AG09309 (cell line): ENCODE measurements around the gene THRA.
A peak's percentile ranks its signal among the peaks of the same experiment; 100 is the strongest.

Experiments
- DNase-seq: peaks from one replicate; pipeline ENCODE4 v3.0.0-alpha.2; 2010; ENCODE audit warnings: low read depth
- H3K4me3 ChIP-seq: 2 replicates; pipeline ENCODE4 v1.5.1; 2011; ENCODE audit warnings: mild to moderate bottlenecking, low read depth, low read length, moderate library complexity; ENCODE audit not compliant: control insufficient read depth
- TF ChIP-seq, protein P1 (sequence below): IDR thresholded peaks from 2 replicates; pipeline ENCODE4 v1.5.1; 2011; ENCODE audit warnings: mild to moderate bottlenecking, low read depth, low read length, inconsistent platforms; ENCODE audit not compliant: insufficient read depth, control insufficient read depth; ENCODE audit errors: missing control alignments

Gene THRA

DNA sequence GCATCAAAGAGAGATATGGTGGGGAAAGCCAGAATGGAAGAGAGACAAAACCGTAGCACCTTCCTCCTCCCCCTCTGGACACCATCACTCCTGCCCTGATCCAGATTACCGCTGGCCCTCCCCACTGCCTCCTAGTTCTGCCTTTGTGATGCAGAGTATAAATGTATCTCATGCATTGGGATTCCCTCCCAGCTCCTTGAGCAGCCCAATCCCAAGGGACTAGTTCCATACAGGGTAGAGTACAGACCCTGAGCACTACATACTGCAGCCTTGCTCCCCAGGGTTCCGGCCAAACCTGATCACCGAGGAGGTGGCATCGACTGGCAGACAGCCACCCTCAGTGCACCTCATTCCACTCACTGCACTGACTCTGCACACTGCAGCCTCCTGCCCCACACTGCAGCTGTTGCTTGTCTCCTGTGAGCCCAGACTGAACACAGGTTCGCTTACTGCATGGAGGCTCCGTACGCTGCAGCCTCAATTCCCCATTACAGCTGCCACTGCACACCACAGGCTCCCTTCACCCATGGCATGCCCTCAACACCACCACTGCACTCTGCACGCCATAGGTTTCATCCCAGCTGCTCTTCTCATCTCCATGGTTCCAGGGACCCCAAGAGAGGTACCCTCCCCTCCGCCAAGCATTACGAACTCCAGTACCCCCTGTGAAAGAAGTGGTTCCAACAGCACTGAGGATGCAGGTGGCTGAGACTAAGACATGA, 1.7 kb upstream of the THRA start:
- no peak for DNase-seq
- TF ChIP-seq, protein P1, sequence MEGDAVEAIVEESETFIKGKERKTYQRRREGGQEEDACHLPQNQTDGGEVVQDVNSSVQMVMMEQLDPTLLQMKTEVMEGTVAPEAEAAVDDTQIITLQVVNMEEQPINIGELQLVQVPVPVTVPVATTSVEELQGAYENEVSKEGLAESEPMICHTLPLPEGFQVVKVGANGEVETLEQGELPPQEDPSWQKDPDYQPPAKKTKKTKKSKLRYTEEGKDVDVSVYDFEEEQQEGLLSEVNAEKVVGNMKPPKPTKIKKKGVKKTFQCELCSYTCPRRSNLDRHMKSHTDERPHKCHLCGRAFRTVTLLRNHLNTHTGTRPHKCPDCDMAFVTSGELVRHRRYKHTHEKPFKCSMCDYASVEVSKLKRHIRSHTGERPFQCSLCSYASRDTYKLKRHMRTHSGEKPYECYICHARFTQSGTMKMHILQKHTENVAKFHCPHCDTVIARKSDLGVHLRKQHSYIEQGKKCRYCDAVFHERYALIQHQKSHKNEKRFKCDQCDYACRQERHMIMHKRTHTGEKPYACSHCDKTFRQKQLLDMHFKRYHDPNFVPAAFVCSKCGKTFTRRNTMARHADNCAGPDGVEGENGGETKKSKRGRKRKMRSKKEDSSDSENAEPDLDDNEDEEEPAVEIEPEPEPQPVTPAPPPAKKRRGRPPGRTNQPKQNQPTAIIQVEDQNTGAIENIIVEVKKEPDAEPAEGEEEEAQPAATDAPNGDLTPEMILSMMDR, result no peak
- H3K4me3 ChIP-seq, result no peak overlapping the region

DNA sequence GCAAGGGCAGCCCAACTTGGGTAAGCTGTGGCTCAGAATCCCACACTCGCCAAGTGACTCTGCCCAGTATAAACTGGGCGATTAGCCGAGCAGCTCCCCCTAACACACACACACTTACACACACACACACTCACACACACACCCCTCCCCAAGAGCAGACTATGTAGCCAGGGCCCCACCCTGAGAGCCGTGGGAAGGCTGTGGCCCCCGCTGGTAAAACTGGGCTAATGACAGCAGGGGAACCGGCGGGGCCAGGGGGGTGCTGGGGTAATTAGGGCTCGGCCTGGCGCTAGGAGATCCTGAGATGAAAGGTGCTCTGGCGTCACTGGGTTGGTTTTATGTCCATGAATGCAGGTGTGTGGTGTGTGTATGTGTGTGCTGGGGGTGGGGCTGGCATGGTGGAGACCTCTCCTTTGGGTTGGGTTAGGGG, 1.1 kb upstream of the THRA start:
- no peak overlapping the region for H3K4me3 ChIP-seq
- TF ChIP-seq, protein P1, result no peak
- DNase-seq, result no peak

DNA sequence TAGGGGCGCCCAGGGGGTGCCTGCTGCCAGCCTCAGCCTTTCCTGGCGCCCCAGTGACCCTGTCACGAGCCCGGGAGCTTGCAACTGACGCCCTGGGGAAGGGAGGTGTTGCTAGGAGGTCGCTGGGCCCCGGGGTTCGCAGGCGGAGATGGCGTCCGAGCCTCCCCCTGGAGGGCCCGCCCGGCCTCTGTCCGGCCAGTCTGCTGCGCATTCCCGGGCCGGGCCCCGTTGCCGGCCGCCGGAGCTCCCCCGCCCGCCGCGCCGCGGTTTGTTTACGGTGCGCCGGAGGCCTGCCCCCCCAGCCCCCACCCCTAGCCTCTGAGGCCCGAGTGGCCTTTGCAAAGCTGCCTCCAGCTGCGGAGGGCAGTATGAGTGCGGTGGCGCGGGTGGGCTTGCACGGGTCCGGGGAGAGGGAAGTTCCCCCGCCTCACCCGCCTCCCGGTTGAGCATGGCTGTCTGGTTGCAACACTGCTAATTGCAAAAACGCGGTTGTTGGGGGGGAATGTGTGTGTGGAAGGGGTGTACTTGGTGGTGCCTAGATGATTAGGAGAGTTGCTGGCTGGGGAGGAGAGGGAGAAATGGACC, 514 bp downstream of the THRA start:
- TF ChIP-seq, protein P1, result no peak
- peak overlapping the region; percentile 98 for H3K4me3 ChIP-seq
- DNase-seq, result no peak

DNA sequence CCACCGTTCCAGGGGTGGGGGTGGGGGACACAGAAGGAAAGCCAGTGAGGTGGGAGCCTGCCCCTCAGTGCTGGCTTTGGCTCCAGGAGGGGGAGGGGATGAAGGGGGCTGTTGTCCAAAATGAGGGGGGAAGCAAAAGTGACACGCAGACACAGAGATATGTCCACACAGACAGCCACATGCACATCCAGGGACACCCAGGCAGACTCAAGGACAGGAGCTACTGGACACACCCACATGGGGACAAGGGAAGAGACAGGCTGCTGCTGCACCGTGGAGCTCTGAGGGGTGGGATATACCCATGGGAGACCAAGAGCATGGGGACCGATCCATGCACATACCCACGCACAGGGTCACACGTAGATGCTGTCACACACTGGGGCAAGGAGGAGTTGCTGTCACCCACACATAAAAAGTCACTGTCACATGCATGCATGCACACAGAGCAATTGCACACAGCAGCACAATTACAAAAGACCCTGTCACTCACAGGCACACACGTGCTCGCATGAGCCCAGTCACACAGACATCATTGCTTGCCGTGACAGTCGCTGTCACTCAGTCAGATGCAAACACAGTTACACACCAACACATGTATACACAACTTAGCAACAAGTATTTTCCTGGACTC, 1.3 kb downstream of the THRA start:
- TF ChIP-seq, protein P1, result no peak
- no peak for DNase-seq
- peak overlapping the region; percentile 98 for H3K4me3 ChIP-seq

DNA sequence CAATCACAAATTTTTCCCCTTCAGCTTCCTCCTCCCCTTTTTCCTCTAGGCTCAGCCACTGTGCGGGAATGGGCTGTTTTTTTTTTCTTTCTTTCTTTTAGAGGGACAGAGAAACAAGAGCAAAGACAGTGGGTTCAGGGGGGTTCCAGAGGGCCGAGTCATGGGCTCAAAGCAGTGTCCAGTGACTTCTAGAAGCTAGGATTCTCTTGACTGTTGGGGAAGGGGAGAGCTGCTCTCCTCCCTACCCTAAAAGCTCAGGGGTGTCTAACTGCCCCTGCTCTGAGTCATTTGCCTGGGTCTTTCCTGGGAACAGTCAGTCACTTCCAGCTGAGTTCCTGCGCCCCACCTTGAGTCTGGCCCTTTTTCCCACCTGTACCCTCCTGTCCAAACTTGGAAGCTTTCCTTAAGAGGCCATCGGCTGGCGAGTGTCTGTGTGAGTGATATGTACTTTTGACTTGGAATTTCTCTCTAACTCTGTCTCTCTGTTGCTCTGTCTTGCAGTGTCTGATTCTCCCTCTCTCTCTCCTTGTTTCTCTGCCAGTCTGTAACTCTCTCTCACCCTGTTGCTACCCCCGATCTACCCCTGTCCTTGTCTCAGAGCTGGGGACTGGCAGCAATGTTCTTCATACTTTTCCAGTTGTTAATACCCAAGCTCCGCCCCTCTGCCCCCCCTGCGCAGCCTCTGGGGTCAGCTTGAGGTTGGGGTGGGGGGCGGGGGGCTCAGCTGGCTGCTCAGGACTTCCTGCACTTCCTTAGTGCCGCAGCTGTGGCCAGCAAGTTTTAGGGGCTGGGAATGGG, 2.4 kb downstream of the THRA start:
- TF ChIP-seq, protein P1, result no peak
- peak overlapping the region; percentile 25 for H3K4me3 ChIP-seq
- no peak for DNase-seq

DNA sequence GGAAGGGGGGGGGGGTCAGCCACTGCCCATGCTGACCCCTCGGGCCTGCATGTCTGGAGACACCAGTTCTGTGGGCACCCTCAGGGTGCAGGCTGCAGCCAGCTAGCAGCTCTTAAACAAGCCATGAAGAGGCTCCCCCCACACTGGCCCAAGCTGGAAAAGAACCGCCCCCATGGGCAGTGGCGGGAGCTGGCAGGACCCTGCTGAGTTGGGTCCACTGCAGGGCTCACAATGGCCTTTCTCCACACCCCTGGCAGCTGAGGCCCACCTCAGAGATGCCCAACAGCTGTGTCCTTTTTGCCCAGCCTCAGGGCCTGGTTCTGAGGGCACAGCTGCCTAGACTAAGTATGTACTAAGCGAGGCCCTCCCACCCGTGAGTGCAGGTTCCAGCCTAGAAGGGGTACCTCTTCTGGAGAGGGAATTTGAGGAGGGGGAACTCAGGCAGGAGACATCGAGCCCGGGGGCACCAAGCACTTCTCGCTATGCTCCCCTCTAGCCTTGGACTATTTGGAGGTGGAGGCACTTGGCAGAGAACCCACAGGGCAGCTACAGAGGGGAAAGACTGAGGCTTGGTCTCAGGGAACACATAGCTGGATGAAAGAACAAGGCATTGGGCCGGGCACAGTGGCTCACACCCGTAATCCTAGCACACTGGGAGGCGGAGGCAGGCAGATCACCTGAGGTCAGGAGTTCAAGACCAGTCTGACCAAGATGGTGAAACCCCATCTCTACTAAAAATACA, 3.2 kb downstream of the THRA start:
- no peak for DNase-seq
- no peak overlapping the region for H3K4me3 ChIP-seq
- TF ChIP-seq, protein P1, result no peak
